H1 (cell line): Measurements from ENCODE around the gene LRRC26.

Experiments
- BACH1 ChIP-seq: IDR thresholded peaks from 2 replicates; pipeline ENCODE4 v1.6.1; 2012; ENCODE audit warnings: low read length, improper control_type of control experiment
- CTCF ChIP-seq, 3 experiments: IDR thresholded peaks; 1 replicate in 2 of 3; 2 replicates in 1 of 3; pipeline versions ENCODE4 v1.5.1 to v1.6.1; 2011; ENCODE audit warnings: low read length in 3 of 3, mild to moderate bottlenecking in 3 of 3, inconsistent platforms in 2 of 3, low read depth in 1 of 3, moderate library complexity in 1 of 3; ENCODE audit not compliant: insufficient read depth in 1 of 3; ENCODE audit errors: control extremely low read depth in 1 of 3
- EP300 ChIP-seq, 2 experiments: IDR thresholded peaks; 1 replicate in 1 of 2; 2 replicates in 1 of 2; pipeline ENCODE4 v1.6.1; 2011 to 2012; ENCODE audit warnings: low read depth in 2 of 2, low read length in 2 of 2, mild to moderate bottlenecking in 2 of 2, borderline replicate concordance in 1 of 2, inconsistent platforms in 1 of 2, moderate library complexity in 1 of 2
- HDAC2 ChIP-seq, 2 experiments: fragments of 300-600 bp in 1 of 2; sonication (generic) in 1 of 2; IDR thresholded peaks; 2 replicates each; pipeline ENCODE4 v1.6.1; 2011 to 2012; ENCODE audit warnings: low read depth in 2 of 2, low read length in 2 of 2, mild to moderate bottlenecking in 2 of 2, moderate library complexity in 2 of 2, borderline replicate concordance in 1 of 2, inconsistent platforms in 1 of 2
- KDM5A ChIP-seq: fragments of 200-600 bp; IDR thresholded peaks from 2 replicates; pipeline ENCODE4 v1.7.1; 2012; ENCODE audit warnings: mild to moderate bottlenecking, low read length, inconsistent platforms, mixed read lengths
- YY1 ChIP-seq: IDR thresholded peaks from 2 replicates; pipeline ENCODE4 v1.6.1; 2011; ENCODE audit warnings: low read depth, mild to moderate bottlenecking, low read length

- TF ChIP-seq HDAC2 (IDR thresholded peaks at IDR 0.05; ENCODE audit: borderline replicate concordance in 1 of 2, low read depth in 2 of 2, low read length in 2 of 2) (peak in 1 of 2 experiments; percentile 87; a peak in 2 of 4 replicates), CTCF (IDR thresholded peaks at IDR 0.05; ENCODE audit: control extremely low read depth in 1 of 3, insufficient read depth in 1 of 3, low read depth in 1 of 3, low read length in 3 of 3) (no peak), BACH1 (no peak; the same call in 1 of the 2 replicates), KDM5A (peak; percentile 61; the same call in 1 of the 2 replicates), YY1 (peak; percentile 87; the same call in 1 of the 2 replicates), EP300 (IDR thresholded peaks at IDR 0.05; ENCODE audit: borderline replicate concordance in 1 of 2, low read depth in 2 of 2, low read length in 2 of 2) (no peak)
These were observed 40.2 kb downstream of the LRRC26 start for GRCh38 chr9:137129456-137130175.
